ENCODE results near the gene ZDHHC3. TPM values are rescaled to one million over a fixed set of nuclear protein-coding genes. Genes with fewer than 3 reads are reported as not detected.

The ZDHHC3 gene
- total RNA-seq (100 to 1,000 TPM; 122 to 164 TPM), polyA plus RNA-seq (ENCODE audit: insufficient read depth, low read depth, low replicate concordance) (248 TPM)
- long read RNA-seq, donor 1, transcript ZDHHC3-205 (7 exons, 2,687 nt) = major isoform, 10 of 11 reads
- long read RNA-seq, donor 1, partial matches to known transcripts = 0 of 11 reads
- long read RNA-seq, donor 1, other reads (novel, unspliced or antisense) = 0 of 11 reads
- long read RNA-seq, donor 2, transcript ZDHHC3-205 (7 exons, 2,687 nt) = major isoform, 9 of 9 reads
- long read RNA-seq, donor 2, partial matches to known transcripts = 0 of 9 reads
- long read RNA-seq, donor 2, other reads (novel, unspliced or antisense) = 0 of 9 reads

- peaks cover 23% of the 10 kb centered on the region for H3K4me1 ChIP-seq
Measured at GRCh38 chr3:44976002-44976815, at the start of gene ZDHHC3, which contains the start of gene EXOSC7. TSS of gene ZDHHC3 (minus strand) at chr3:44976174. CDS start at chr3:44959436, 16,738 bp downstream. TSS of gene EXOSC7 (plus strand) at chr3:44976244. CDS start at chr3:44976278, 34 bp downstream.

GRCh38 chr3:45024542-45025255 is 48.7 kb upstream of the ZDHHC3 start:
- Histone ChIP-seq H3K9me3 (no peaks in the 10 kb centered on the region), H3K27me3 (no peaks in the 10 kb centered on the region), H3K4me1 (peaks cover 32% of the 10 kb centered on the region), H3K27ac (peak overlapping the region in 1 of 2 donors; percentile 66), H3K4me3 (no peak overlapping the region), H3K36me3 (ENCODE audit: low read depth, missing control alignments) (no peaks in the 10 kb centered on the region)
- TF ChIP-seq POLR2A (IDR thresholded peaks at IDR 0.05) (no peak), CTCF (IDR thresholded peaks at IDR 0.05) (no peak)
- intact Hi-C loops (cut with DNase I; ENCODE audit: low total_unique reads) = no loop called here
- WGBS, 2 donors = 36 to 52% methylated on average over 6 of the region's 6 CpGs
- no peak for DNase-seq

More at GRCh38 chr3:44976002-44976815, at the start of gene ZDHHC3, which contains the start of gene EXOSC7:
- H3K9me3 ChIP-seq = no peaks in the 10 kb centered on the region
- peak; percentile 95 for DNase-seq
- peak within 1 kb of the TSS; percentile 84 to 97 for H3K4me3 ChIP-seq
- WGBS, 2 donors = 0 to 1% methylated on average over 27 to 57 of the region's 82 CpGs
- H3K36me3 ChIP-seq (ENCODE audit: low read depth, missing control alignments) = no peaks in the 10 kb centered on the region
- H3K27me3 ChIP-seq = no peaks in the 10 kb centered on the region
- intact Hi-C loops (cut with DNase I; ENCODE audit: low total_unique reads) = no loop called here
- TF ChIP-seq POLR2A (IDR thresholded peaks at IDR 0.05) (no peak), CTCF (IDR thresholded peaks at IDR 0.05) (no peak)
- H3K27ac ChIP-seq = peak within 1 kb of the TSS; percentile 77 to 82

- DNase-seq = no peak
- peaks cover 32% of the 10 kb centered on the region for H3K4me1 ChIP-seq
- H3K27ac ChIP-seq = peak overlapping the region in 1 of 2 donors; percentile 43
- intact Hi-C loops (cut with DNase I; ENCODE audit: low total_unique reads) = no loop called here
- H3K36me3 ChIP-seq (ENCODE audit: low read depth, missing control alignments) = no peaks in the 10 kb centered on the region
- no peak overlapping the region for H3K4me3 ChIP-seq
- H3K9me3 ChIP-seq = no peaks in the 10 kb centered on the region
- WGBS, 2 donors = 64 to 84% methylated on average over 3 of the region's 3 CpGs
- H3K27me3 ChIP-seq = no peaks in the 10 kb centered on the region
- TF ChIP-seq CTCF (IDR thresholded peaks at IDR 0.05) (no peak), POLR2A (IDR thresholded peaks at IDR 0.05) (no peak)
Measured at GRCh38 chr3:45023675-45024074, 47.7 kb upstream of the ZDHHC3 start.

- Histone ChIP-seq H3K27me3 (no peaks in the 10 kb centered on the region), H3K4me3 (no peak overlapping the region), H3K27ac (no peak overlapping the region), H3K36me3 (ENCODE audit: low read depth, missing control alignments) (no peaks in the 10 kb centered on the region), H3K4me1 (peaks cover 27% of the 10 kb centered on the region), H3K9me3 (no peaks in the 10 kb centered on the region)
- no peak for TF ChIP-seq CTCF (IDR thresholded peaks at IDR 0.05)
- TF ChIP-seq POLR2A (IDR thresholded peaks at IDR 0.05) = no peak
- intact Hi-C loops (cut with DNase I; ENCODE audit: low total_unique reads) = no loop called here
- peak; percentile 71 for DNase-seq
- 52 to 59% methylated on average over 12 of the region's 12 CpGs for WGBS, 2 donors
Measured at GRCh38 chr3:45021524-45022297, 45.7 kb upstream of the ZDHHC3 start.
